ENCODE data around the gene CDH23. TPM values are rescaled to one million over a fixed set of nuclear protein-coding genes. Genes with fewer than 3 reads are reported as not detected.

Gene CDH23
- total and polyA plus RNA-seq, 2 donors (not counting 1 experiment from before 2014, with no cell fraction given), result 0.37 to 0.89 TPM

DNA sequence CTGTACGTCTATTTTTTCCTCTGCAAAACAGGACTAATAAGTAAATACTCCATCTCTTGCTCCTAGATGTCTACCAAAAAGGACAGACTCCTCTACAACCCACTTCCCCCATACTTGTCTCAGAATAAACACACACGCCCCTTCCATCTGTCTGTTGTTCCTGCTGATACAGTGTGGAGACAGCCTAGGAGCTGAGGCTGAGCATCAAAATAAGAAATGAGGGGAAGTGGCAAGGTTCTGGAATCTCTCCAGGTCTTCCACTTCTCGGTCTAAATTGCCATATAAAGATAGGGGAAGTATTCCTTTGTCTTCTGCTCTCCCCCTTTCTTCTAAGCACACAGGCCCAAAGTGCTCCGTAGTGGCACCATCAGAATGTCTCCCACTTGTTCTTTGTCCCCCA lies 407.4 kb downstream of the CDH23 start:
- no peaks in the 10 kb centered on the region for H3K79me2 ChIP-seq (ENCODE audit: control insufficient read depth, insufficient read depth, low read length)
- no peak overlapping the region for H3K9ac ChIP-seq (ENCODE audit: low read length)
- Mint-ChIP-seq H3K4me1 (peaks cover 16% of the 10 kb centered on the region), H3K9me3 (ENCODE audit: insufficient read depth) (no peaks in the 10 kb centered on the region), H3K27me3 (peaks cover 4% of the 10 kb centered on the region), H3K4me3 (no peak overlapping the region), H3K27ac (no peak overlapping the region)
- CTCF ChIA-PET, result interaction anchor here (0.6 to 1.5 kb wide), 3 partner anchors 13 to 32 kb away, joined by 3 to 4 read pairs (median 4); partner anchors contain the start of gene VSIR
- POLR2A ChIA-PET, result interaction anchor here (0.6 kb wide), 1 partner anchor 116 kb away, joined by 4 read pairs; no protein-coding TSS in a partner anchor
- DNase-seq (no peak), ATAC-seq (ENCODE audit: low read depth) (no peak)
- peaks cover 0 to 6% (median 0%) of the 10 kb centered on the region in 3 donors for H3K9me3 ChIP-seq (ENCODE audit: control extremely low read depth in 1 of 3, control insufficient read depth in 2 of 3, insufficient read depth in 1 of 3, low read length in 2 of 3)
- no peak overlapping the region for H3K27ac ChIP-seq (ENCODE audit: low read length in 2 of 2)
- no peak for TF ChIP-seq CTCF (IDR thresholded peaks at IDR 0.05)
- no peak for TF ChIP-seq EZH2 (IDR thresholded peaks at IDR 0.05; ENCODE audit: borderline replicate concordance, insufficient read depth, low read depth, low read length, poor library complexity, severe bottlenecking)
- H3K4me2 ChIP-seq (replicated peaks; ENCODE audit: low read depth, low read length, poor library complexity, severe bottlenecking), result no peak overlapping the region
- H2AFZ ChIP-seq (ENCODE audit: insufficient read depth, low read depth, low read length, poor library complexity, severe bottlenecking), result no peak overlapping the region
- no peaks in the 10 kb centered on the region for H4K20me1 ChIP-seq (ENCODE audit: control insufficient read depth, insufficient read depth, low read length, poor library complexity, severe bottlenecking)
- no peaks in the 10 kb centered on the region for H3K27me3 ChIP-seq (replicated peaks in 1 of 4; ENCODE audit: control extremely low read depth in 1 of 4, control insufficient read depth in 3 of 4, insufficient read depth in 4 of 4, low read length in 3 of 4)
- H3K36me3 ChIP-seq (replicated peaks in 1 of 2; ENCODE audit: control extremely low read depth in 1 of 2, control insufficient read depth in 1 of 2, extremely low read depth in 1 of 2, insufficient read depth in 2 of 2, low read length in 1 of 2), result no peaks in the 10 kb centered on the region
- 40% methylated on average over 1 of the region's 4 CpGs for whole genome bisulfite sequencing (ENCODE audit: insufficient coverage)
- intact Hi-C loops (cut with micrococcal nuclease), result no loop called here
- H3K4me1 ChIP-seq (ENCODE audit: control insufficient read depth in 2 of 2, insufficient read depth in 2 of 2, low read length in 2 of 2), result peaks cover 10 to 20% of the 10 kb centered on the region in 2 donors
- no peak overlapping the region for H3K4me3 ChIP-seq (ENCODE audit: control extremely low read depth in 1 of 5, extremely low read depth in 1 of 5, insufficient read depth in 1 of 5, low read depth in 2 of 5, low read length in 4 of 5)

- Mint-ChIP-seq H3K4me3 (no peak overlapping the region), H3K9me3 (ENCODE audit: insufficient read depth) (no peaks in the 10 kb centered on the region), H3K4me1 (peaks cover 13% of the 10 kb centered on the region), H3K27me3 (peaks cover 4% of the 10 kb centered on the region), H3K27ac (no peak overlapping the region)
- H4K20me1 ChIP-seq (ENCODE audit: control insufficient read depth, insufficient read depth, low read length, poor library complexity, severe bottlenecking), result no peaks in the 10 kb centered on the region
- H3K4me3 ChIP-seq (ENCODE audit: control extremely low read depth in 1 of 5, extremely low read depth in 1 of 5, insufficient read depth in 1 of 5, low read depth in 2 of 5, low read length in 4 of 5), result no peak overlapping the region
- WGBS (ENCODE audit: insufficient coverage), result 70% methylated on average over 36 of the region's 41 CpGs
- TF ChIP-seq EZH2 (IDR thresholded peaks at IDR 0.05; ENCODE audit: borderline replicate concordance, insufficient read depth, low read depth, low read length, poor library complexity, severe bottlenecking), result no peak
- no peak for TF ChIP-seq CTCF (IDR thresholded peaks at IDR 0.05)
- intact Hi-C loops (cut with micrococcal nuclease), result no loop called here
- ChIA-PET POLR2A (interaction anchor here (0.7 kb wide), 2 partner anchors 91 kb away, joined by 5 to 6 read pairs; no protein-coding TSS in a partner anchor), CTCF (interaction anchor here (0.7 to 3.1 kb wide), 4 partner anchors 9 to 142 kb away, joined by 3 to 9 read pairs (median 4); no protein-coding TSS in a partner anchor)
- H3K36me3 ChIP-seq (replicated peaks in 1 of 2; ENCODE audit: control extremely low read depth in 1 of 2, control insufficient read depth in 1 of 2, extremely low read depth in 1 of 2, insufficient read depth in 2 of 2, low read length in 1 of 2), result no peaks in the 10 kb centered on the region
- peaks cover 7 to 15% of the 10 kb centered on the region in 2 donors for H3K4me1 ChIP-seq (ENCODE audit: control insufficient read depth in 2 of 2, insufficient read depth in 2 of 2, low read length in 2 of 2)
- DNase-seq (no peak), ATAC-seq (ENCODE audit: low read depth) (no peak)
- H3K9ac ChIP-seq (ENCODE audit: low read length), result no peak overlapping the region
- no peak overlapping the region for H3K4me2 ChIP-seq (replicated peaks; ENCODE audit: low read depth, low read length, poor library complexity, severe bottlenecking)
- H3K9me3 ChIP-seq (ENCODE audit: control extremely low read depth in 1 of 3, control insufficient read depth in 2 of 3, insufficient read depth in 1 of 3, low read length in 2 of 3), result peaks cover 0 to 6% (median 0%) of the 10 kb centered on the region in 3 donors
- H3K27me3 ChIP-seq (replicated peaks in 1 of 4; ENCODE audit: control extremely low read depth in 1 of 4, control insufficient read depth in 3 of 4, insufficient read depth in 4 of 4, low read length in 3 of 4), result no peaks in the 10 kb centered on the region
- no peaks in the 10 kb centered on the region for H3K79me2 ChIP-seq (ENCODE audit: control insufficient read depth, insufficient read depth, low read length)
- no peak overlapping the region for H2AFZ ChIP-seq (ENCODE audit: insufficient read depth, low read depth, low read length, poor library complexity, severe bottlenecking)
- no peak overlapping the region for H3K27ac ChIP-seq (ENCODE audit: low read length in 2 of 2)
Measured at GRCh38 chr10:71805776-71806703, 409.3 kb downstream of the CDH23 start.
